ENCODE measurements around the gene SDK1.
"Not testable (repeated sequence)": the region's sequence is repeated elsewhere in the genome, so short reads cannot be mapped to it uniquely, and the experiment has no call there.

Gene SDK1

DNA sequence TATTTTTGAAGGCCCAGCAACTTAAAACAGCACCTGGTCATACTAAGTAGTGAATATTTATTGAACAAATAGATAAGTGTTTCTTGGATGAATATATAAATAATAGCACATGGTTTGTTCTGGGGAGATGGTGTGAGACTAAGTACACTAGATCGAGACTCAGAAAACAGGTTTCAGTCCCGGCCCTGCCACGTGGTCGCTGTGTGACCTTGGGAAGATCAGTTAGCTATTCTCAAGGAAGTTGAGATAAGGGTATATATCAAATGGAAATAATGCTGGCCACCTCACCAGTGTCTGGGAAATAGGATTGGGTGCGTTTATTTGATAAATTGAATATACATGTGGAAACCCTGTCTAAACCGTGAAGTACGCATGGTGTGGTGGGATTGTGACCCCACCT, 354.6 kb downstream of the SDK1 start:
- no peak for DNase-seq (ENCODE audit: low read depth)

DNA sequence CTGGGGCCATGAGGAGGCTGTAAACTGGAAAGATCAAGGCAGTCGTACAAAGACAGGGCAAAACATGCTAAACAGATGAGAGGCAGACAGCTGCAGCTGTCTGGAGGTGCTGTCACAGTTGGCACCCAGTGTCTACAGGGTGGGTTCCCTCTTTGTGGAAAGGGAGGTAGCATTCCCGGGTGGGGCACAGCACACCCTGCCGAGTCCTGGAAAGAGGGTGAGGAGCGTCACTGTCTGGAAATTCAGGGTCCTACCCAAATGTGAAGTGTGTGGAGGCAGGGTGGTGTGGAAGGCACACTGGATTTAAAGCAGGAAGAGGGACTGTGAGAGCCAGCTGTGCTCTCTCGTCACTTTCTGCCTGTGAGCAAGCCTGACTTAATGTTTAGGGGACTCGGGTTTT, 356.2 kb downstream of the SDK1 start:
- no peak for DNase-seq (ENCODE audit: low read depth)

DNA sequence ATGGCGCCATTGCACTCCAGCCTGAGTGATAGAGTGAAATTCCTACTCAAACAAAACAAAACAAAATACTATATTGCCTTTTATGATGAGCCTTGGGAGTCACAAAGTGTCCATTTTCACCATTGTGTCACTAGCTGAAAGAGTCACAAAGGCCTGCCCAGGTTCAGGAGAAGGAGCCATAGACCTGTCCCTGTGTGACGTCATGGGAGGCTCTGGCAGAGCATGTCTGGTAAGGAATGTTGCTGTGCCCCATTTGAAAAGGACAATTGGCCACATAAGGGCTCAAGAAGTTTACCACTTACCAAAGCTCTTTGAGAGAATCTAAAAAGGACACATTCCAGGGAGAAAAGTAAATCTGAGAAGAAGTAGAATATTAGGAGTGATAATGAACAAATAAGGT, 367.7 kb downstream of the SDK1 start:
- no peak for DNase-seq (ENCODE audit: low read depth)

DNA sequence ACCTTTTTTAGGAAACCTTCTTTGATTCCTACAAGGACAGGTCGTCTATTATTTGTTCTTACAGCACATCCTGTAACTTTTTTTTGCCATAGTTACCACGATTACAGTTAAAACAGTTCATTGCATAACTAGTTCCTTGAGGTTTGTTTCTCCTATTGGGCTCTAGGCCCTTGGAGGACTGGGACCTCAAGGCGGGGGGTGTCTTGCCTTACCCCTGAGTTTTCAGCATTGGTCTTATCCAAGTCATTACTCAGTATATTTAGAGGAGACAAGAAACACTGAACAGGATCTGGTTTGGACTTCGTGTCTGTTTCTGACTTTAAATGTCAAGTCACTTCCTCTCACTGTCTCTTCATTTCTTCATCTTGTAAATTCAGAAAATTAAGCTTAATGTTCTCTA, 369.8 kb downstream of the SDK1 start:
- no peak for DNase-seq (ENCODE audit: low read depth)

DNA sequence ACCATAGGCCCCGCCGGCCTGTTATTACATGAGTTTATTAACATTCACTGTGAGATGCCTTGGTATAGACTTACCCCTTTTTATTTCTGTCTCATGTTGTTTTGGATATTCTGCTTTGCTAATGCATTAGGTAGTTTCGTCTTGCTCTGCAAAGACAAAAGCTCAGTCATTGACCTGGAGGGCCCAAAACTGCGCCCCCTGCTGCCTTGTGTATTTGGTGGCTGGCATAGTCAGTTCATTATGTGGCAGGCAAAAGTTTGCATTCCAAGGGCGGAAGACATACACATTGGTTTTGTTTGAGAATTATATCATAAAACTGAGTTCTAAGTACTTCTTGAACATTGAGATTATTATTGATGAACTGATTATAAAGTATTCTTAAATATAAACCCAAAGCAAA, 372.5 kb downstream of the SDK1 start:
- peak; percentile 34 for DNase-seq (ENCODE audit: low read depth)

DNA sequence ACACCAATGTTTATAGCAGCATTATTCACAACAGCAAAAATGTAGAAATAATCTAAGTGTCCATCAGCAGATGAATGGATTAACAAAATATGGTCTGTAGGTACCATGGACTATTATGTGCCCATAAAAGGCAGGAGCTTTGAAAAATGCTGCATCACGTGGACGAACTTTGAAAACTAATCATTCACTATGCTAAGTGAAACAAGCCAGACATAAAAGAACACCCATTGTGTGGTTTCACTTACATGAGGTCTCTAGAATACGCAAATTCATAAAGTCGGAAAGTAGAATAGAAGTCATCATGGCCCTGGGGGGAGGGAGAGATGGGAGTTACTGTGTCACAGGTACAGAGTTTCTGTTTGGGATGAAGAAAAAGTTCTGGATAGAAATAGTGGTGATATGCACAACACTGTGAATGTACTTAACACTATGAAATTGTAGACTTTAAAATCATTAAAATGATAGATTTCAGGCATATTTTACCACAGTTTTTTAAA, 377.3 kb downstream of the SDK1 start:
- no peak for DNase-seq (ENCODE audit: low read depth)

DNA sequence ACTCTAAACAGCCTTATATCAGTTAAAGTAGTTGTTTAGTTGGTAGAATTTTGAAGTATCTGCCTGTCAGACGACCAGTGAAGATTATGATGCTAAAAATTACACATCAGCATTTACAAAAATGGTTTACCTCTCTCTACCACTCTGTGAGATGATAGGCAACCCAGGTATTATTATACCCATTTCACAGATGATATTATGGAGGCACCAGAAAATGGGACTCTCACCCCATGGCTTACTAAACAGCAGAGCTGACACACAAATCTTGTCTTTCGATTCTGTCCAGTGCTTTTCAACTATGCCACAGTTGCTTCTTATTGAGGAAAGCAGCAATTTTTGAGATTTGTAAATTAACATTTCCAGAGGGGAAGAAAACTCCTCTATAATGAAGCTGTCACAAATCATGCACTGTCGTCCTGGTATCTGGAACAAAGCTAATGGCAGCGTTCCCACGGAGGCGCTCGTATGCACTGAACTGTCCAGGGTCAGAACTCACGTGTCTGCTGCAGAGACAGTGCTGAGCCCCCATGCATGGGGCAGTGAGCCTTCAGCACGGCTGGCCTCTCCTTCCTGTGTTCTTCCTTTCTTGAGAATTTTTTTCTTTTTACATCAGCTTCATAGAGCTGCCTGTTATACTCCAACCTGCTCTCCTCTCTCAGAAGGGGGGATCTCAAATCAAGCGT, 381.1 kb downstream of the SDK1 start:
- DNase-seq (ENCODE audit: low read depth) = no peak

DNA sequence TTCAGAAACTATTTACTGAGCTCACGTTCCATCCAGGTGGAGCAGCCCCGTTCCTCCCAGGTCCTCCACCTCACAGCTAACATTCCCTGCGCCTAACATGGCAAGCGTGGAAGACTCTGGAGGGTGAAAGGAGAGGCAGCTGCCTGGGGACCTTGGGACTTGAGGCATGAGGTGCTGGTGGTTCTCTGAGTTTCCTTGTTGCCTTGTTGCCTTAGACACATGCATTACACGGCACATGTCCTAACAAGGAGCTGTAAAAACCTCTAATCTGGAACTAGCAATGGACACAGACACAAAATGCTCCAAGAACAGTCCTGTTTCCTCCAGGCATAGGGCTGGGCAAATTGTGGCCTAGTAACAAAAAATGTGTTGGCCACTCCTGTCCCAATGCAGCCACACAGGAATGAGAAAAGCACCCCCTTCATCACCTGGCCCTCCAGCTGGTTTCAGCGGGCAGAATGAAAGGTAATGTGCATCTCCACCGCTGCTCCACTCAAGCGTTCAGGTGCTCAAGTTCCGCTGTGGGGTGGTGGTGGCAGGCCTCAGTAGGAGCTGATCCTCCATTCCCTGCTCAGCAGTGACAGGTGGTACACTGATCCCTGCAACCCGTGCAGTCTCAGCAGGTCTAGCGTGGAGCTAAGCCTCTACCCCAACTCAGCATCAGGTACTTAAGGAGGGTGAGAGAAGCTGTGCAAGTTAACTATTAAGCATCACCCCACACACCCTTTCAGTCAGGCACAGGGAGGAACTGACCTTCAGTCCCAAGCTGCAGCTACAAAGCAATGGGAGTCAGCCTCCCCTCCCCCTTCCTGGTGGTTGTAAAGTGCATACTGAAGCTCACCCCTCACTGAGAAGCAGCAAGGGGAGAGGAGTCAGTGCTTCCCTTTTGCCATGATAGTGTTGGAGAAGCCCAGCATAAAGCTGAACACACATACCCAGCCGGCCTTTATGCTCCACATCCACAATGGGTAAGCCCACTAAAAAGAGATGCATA, 382.8 kb downstream of the SDK1 start:
- DNase-seq (ENCODE audit: low read depth) = no peak

DNA sequence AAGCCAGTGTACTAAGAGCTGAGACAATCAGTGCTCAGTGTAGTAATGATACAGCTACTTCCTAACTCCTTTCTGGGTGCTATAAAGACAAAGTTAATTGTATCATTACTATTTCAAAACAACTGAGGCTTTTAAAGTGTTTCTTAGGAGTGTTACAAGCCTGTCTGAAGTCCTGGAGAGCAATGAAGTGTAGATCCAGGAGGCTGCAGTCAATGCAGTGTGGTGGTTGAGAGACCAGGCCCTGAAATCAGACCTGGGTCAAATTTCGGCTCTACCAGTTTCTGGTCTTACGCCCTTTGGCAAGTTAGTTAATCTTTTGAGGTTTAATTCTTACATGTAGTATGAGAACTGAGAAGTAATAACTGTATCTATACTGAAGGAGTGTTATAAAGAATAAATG, 387.0 kb downstream of the SDK1 start:
- no peak for DNase-seq (ENCODE audit: low read depth)

DNA sequence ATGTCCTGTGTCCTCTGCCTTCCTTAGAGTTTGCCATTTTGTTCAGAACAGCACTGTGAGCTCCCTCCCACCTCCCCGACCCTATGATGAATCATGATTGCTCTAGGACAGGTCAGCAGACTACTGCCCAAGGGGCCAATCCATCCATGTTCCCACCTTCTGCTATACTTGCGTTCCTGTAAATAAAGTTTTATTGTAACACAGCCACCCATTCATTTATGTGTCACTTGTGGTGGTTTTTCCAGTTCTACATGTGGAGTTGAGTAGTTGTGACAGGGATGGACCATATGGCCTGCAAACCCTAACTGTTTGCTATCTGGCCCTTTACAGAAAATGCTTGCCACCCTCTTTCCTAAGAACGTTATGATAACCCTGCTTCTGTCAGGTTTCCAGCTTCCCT, 387.8 kb downstream of the SDK1 start:
- no peak for DNase-seq (ENCODE audit: low read depth)

DNA sequence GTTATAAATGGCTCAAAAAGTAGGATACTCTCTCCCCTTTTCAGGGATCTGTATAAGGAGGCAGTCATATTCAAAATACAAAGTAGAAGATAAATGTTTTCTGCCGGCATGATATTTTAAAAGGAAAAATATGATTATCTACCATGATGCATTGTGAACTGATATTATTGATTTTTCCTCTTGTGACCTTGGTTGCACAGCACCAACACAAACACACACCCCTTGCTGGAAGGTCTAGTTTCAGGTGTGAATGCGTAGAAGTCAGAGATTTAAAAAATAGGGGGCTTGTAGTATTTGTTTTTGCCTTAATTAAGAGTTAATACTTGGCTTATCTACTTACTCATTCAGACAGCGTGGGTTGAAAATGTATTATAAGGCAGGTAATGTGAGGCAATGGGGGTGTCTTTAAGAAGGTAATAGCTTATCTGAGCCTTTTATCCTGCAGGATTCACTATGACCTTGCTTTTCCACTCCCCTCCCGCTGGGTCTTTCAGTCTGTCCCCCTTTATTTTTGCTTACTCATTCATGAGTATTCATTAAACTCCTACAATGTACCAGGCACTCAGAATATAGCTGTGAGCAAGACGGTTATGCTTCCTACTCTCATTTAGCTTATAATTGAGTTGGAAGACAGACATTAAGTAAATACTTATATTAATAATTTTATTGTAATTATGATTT, 390.6 kb downstream of the SDK1 start:
- DNase-seq (ENCODE audit: low read depth) = no peak

DNA sequence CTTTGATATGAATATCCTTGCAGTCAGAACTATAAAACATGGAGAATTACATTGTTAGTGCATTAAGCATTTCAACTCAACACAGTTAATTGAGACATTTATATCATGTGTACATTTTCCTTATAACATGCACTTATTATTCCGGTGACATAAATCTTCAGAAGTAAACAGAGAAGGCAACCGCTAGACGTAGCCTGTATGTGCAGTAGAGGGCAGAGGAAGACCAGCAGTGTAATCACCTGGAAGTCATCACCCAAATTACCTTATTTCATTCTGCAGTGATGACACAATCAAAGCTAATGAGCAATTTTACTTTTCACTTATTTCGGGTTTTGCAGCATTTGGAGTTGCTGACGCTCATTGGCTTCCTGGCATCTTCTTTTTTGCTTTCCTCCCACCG, 394.6 kb downstream of the SDK1 start:
- DNase-seq (ENCODE audit: low read depth) = no peak

DNA sequence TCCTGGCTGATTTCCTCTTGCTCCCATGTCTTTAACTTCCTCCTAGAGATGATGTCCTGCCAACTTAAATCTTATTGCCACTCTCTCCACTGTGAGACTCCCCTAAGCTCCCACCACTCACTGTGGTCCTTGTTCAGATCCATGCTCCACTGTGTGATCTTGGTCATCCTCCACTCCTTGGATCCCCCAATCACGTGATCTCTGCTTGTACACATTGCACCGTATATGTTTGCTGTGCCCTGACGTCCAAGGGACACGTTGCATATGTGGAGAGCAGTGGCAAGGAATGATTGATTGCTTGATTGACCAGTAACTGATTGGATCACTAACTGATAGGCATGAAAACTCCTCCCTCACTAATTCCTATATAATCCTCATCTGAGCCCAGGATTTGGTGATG, 395.1 kb downstream of the SDK1 start:
- DNase-seq (ENCODE audit: low read depth) = no peak

DNA sequence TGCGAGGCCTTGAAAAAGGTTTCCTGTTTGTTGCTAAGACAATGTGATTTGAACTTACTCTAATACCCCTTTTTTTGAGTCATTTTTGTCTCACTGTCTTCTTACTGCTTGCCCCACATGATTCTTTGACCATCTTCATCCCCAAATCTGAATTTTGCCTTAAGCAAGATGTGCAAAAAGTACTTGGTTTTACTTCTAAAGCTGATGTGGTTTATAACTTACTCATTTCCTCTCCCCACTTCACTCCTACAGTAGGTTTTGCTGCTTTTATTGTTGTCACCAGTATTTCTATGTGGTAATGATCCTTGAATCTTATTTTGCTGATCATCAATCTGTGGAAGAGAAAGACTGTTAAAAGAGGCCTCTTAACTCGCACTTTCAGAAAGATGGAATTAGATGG, 396.4 kb downstream of the SDK1 start:
- DNase-seq (ENCODE audit: low read depth) = no peak

DNA sequence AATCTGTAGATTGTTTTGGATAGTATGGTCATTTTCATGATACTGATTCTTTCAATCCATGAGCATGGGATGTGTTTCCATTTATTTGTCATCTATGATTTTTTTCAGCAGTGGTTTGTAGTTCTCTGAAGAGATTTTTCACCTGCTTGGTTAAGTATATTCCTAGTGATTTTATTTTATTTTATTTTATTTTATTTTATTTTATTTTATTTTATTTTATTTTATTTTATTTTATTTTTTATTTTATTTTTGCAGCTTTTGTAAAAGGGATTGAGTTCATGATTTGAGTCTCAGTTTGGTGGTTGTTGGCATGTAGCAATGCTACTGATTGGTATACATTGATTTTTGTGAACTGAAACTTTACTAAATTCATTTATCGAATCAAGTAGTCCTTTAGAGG, 404.2 kb downstream of the SDK1 start:
- no peak for DNase-seq (ENCODE audit: low read depth)

DNA sequence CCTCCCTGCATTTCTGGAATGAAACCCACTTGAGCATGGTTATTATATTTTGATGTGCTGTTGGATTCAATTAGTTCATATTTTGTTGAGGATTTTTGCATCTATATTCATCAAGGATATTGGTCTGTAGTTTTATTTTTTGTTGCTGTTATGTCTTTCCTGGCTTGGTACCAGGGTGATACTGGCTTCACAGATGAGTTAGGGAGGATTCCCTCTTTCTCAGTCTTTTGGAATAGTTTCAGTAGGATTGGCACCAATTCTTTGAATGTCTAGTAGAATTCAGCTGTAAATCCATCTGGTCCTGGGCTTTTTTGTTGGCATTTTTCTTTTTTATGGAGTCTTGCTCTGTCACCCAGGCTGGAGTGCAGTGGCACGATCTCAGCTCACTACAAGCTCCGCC, 405.0 kb downstream of the SDK1 start:
- not testable (repeated sequence) for DNase-seq (ENCODE audit: low read depth)

DNA sequence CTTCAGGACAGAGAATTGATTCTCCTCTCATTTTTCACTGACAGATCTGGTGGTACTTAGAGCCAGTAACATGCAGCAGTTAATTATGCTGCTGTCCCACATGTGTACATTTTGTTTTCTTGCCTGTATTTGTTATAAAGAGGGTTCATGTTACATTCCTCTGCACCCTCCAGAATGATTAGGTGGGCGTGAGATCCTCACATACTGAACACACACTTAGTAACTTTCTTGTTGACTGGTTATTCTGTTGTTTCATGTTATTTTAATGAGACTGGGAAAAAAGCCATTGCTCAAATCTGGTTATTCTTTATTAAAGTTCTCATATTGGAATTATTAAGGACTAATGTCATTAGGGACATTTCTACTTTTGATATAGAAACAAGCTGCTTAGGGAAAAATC, 409.1 kb downstream of the SDK1 start:
- no peak for DNase-seq (ENCODE audit: low read depth)

DNA sequence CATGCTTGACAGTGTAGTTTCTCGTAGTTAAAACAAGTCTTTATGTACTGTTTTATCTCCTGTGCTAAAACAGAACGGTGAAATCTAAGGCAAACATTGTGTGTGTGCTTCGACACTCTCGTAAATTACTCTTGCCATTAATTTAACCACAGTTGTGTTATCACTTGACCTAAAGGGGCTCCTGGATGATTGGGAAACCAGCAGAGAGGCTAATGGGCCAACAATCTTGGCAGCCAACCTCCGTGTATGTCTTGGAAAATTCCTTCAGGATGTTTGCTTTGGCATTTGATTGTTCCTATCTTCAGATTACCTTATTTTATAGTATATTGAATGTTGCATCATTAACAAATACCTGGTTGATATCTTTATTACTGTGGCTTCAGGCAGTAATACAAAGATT, 409.5 kb downstream of the SDK1 start:
- no peak for DNase-seq (ENCODE audit: low read depth)

DNA sequence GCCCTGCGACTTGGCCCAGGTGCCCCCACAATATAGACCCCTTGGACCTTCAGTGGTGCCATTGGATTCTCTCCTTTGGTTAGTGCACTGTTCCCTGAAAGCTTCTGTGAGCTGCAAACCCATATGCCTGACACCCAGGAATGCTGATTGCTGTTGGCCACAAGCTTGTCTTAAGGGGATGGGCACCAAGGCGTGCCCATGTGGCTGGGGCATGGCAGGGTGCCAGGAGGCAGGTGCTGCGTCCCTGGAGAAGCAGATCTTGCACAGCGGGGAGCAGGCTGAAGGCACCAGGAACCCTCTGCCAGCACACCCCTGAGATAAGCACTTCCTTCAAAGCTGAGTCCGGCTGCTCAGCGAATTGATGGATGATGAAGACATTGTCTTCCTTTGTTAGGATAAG, 411.8 kb downstream of the SDK1 start:
- DNase-seq (ENCODE audit: low read depth) = no peak

DNA sequence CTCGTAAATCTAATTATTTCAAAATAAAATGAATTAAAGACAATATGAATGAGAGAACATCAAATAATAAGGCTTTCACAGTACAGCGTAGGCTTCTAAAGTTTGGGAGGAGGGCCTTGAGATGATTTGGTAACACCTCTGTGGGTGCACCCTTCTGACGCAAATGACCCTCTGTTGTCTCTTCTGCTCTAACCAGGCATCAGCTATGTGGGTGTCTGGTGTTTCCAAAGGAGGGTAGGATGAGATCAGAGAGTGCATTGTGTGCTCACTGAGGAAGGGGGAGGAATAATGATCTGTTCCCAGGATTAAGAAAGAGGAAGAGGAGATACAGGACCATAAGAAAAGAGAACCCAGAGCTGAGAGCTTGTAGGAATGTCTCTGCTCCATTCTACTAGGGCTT, 420.4 kb downstream of the SDK1 start:
- DNase-seq (ENCODE audit: low read depth) = no peak

DNA sequence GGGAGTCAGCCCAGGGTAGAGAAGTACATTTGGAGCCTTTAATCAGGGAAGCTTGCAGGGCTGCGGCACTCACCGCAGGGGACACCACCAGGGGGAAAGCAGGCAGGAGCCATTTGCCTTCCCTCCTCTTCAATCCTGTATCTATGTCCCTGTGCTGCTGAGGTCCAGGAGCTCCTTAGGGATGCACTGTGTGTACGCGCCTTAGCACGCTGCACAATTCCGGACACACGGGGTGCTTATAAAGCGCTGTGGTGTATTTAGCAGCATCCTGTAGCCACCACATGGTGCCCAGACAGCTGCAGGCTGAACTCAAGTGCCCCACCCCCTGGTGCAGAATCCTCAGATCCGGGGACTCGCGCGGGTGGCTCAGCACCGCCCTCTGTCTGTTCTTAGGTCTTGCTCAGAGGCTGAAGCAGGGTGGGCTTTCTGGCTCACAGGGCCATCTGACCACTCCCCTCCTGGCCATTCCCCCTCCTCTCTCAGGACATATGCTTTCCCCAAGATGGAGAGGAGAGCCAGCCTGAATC, 421.4 kb downstream of the SDK1 start:
- DNase-seq (ENCODE audit: low read depth) = peak; percentile 10

Data from stimulated activated CD8-positive, alpha-beta memory T cell treated with anti-CD3 and anti-CD28 coated beads, Interleukin-4, amount 100 ng/mL, for 24 hours (primary cell).